Peyer's patch (tissue), 4 donors: ENCODE data around the gene SEMA4D.

Source experiments
- CTCF ChIP-seq, 6 experiments: fragments of 450-650 bp in 4 of 6; fragments of 200-600 bp in 2 of 6; sonication (generic) in 1 of 6; IDR thresholded peaks; one replicate each; pipeline ENCODE4 v1.5.1; 2017 to 2019; ENCODE audit warnings: antibody characterized with exemption in 6 of 6, mild to moderate bottlenecking in 3 of 6, moderate library complexity in 1 of 6
- POLR2A ChIP-seq, 2 donors: fragments of 450-650 bp; IDR thresholded peaks; one replicate each; pipeline ENCODE4 v1.5.1; 2017; ENCODE audit warnings: antibody characterized with exemption in 2 of 2, mild to moderate bottlenecking in 2 of 2, moderate library complexity in 2 of 2

GRCh38 chr9:89496645-89497256 is 1.2 kb downstream of the SEMA4D start:
- TF ChIP-seq CTCF (IDR thresholded peaks at IDR 0.05): no peak
- TF ChIP-seq POLR2A (IDR thresholded peaks at IDR 0.05): peak in 1 of 2 donors; percentile 16
